DND-41 (cell line): Measurements from ENCODE around the gene MMP20.

Source experiments
- CTCF ChIP-seq: IDR thresholded peaks from 2 replicates; pipeline ENCODE4 v1.5.1; 2012; ENCODE audit warnings: borderline replicate concordance, low read length, moderate library complexity, mild to moderate bottlenecking; ENCODE audit not compliant: poor library complexity, severe bottlenecking; ENCODE audit errors: extremely low read depth
- EZH2 ChIP-seq: IDR thresholded peaks from 3 replicates; pipeline ENCODE4 v1.6.1; 2012; ENCODE audit warnings: borderline replicate concordance, low read depth, mild to moderate bottlenecking, moderate library complexity, low read length, inconsistent platforms; ENCODE audit not compliant: severe bottlenecking

- no peak for TF ChIP-seq CTCF
- TF ChIP-seq EZH2: no peak
Observed at GRCh38 chr11:102561636-102562035, 63.5 kb downstream of the MMP20 start.
